22Rv1 (cell line): ENCODE measurements around the gene PATE2.

Experiments used
- CTCF ChIP-seq: fragments of 450-650 bp; IDR thresholded peaks from 2 replicates; pipeline ENCODE4 v1.5.1; 2017; ENCODE audit warnings: mild to moderate bottlenecking
- ZFX ChIP-seq: fragments of 450-650 bp; IDR thresholded peaks from 2 replicates; pipeline ENCODE4 v1.6.1; 2017; ENCODE audit warnings: antibody characterized with exemption, borderline replicate concordance

DNA sequence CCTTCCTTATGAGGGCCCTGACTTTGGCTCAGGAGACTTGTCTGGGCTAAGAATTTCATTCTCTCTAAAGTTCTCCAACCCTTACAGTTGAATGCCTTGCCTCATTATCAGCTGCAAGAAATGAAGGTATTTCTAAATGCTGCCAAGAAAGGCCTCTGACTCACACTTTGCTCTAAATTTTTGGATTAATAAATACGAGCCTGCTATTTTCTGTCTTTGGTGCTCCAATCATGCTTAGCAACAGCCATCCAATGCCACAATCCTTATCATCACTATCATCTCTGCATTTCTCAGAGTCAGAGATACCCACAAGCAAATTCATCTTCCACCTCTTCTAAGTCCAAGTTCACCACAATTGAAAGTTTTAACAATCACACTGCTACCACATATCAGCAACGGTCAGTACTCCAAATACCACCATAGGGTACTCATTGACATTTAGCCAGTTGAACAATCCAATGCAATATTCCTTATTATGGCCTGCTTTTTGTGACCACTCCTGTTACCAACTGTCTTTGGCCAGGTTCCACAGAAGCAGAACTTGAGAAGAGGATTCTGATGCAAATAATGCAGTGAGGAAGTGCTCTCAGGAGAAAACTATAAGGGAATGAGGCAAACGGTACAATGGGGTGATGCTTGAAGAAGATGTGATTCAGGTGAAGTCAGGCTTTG lies 5.7 kb downstream of the PATE2 start:
- TF ChIP-seq CTCF (no peak), ZFX (no peak)
